HepG2 (cell line): Measurements from ENCODE around the gene MED15. TPM values are rescaled to one million over a fixed set of nuclear protein-coding genes. Genes with fewer than 3 reads are reported as not detected.

Source experiments
- ATAC-seq: fragments of 200-7000 bp; cut with Tn5 transposase; 3 replicates; pipeline ENCODE4 v1.9.1; 2020; ENCODE audit warnings: mild to moderate bottlenecking, moderate library complexity
- BruUV-seq: library from RNA; stranded (reverse); fragments of 400-500 nt; replicated peaks from 2 replicates; lab custom pipeline; 2021; lab: Mats Ljungman, UMichigan
- CTCF ChIA-PET: fragments of 300-600 bp; formaldehyde crosslinking; extraction: SDS; loops from one replicate; lab custom pipeline; 2021; ENCODE audit warnings: low total read pairs, inconsistent platforms, low intra/inter-chr PET ratio; lab: Yijun Ruan, JAX
- POLR2A ChIA-PET: fragments of 350-600 bp; sonication (Branson Sonifier 250); formaldehyde crosslinking; loops from one replicate; lab custom pipeline; 2020; ENCODE audit warnings: antibody characterized with exemption, inconsistent platforms; lab: Yijun Ruan, JAX
- DNase-seq: peaks from one replicate; pipeline ENCODE4 v3.0.0-alpha.2; 2015; ENCODE audit warnings: low spot score
- FAIRE-seq: peaks from 3 replicates; lab custom pipeline; 2011; peaks lifted over from hg19 to GRCh38; lab: Jason Lieb, UNC
- H2AFZ ChIP-seq: one replicate; pipeline ENCODE4 v1.6.1; 2011; ENCODE audit warnings: low read length, inconsistent platforms
- H3K27ac ChIP-seq: fragments of 300-600 bp; 3 replicates; pipeline ENCODE4 v1.8.0; 2011; ENCODE audit warnings: mixed run types, mild to moderate bottlenecking, mixed read lengths, low read length, inconsistent platforms; ENCODE audit not compliant: insufficient read depth; ENCODE audit errors: extremely low read length
- H3K27me3 ChIP-seq, 2 experiments: fragments of 200-600 bp in 1 of 2; 2 replicates in 1 of 2; 3 replicates in 1 of 2; pipeline versions ENCODE4 v1.6.0 to v1.8.0; 2011; ENCODE audit warnings: low read length in 2 of 2, mild to moderate bottlenecking in 2 of 2, moderate library complexity in 2 of 2, inconsistent platforms in 1 of 2; ENCODE audit not compliant: insufficient read depth in 2 of 2, control insufficient read depth in 1 of 2
- H3K36me3 ChIP-seq, 2 experiments: fragments of 200-600 bp in 1 of 2; replicated peaks in 1 of 2; 2 replicates in 1 of 2; 3 replicates in 1 of 2; pipeline versions ENCODE4 v1.5.1 to v1.8.0; 2011; ENCODE audit warnings: low read length in 2 of 2, inconsistent platforms in 1 of 2; ENCODE audit not compliant: insufficient read depth in 2 of 2, control insufficient read depth in 1 of 2
- H3K4me1 ChIP-seq: 2 replicates; pipeline ENCODE4 v1.5.1; 2012; ENCODE audit warnings: low read length, inconsistent platforms; ENCODE audit not compliant: insufficient read depth
- H3K4me2 ChIP-seq: 2 replicates; pipeline ENCODE4 v1.6.0; 2011; ENCODE audit warnings: low read depth, low read length, inconsistent platforms
- H3K4me3 ChIP-seq, 3 experiments: fragments of 200-600 bp in 1 of 3; sonication (generic), shearing (Covaris generic) in 1 of 3; replicated peaks in 1 of 3; 2 replicates each; pipeline ENCODE4 v1.5.1; 2011 to 2016; ENCODE audit warnings: low read length in 3 of 3, inconsistent platforms in 2 of 3, low read depth in 2 of 3, mild to moderate bottlenecking in 2 of 3, control low read depth in 1 of 3, mixed read lengths in 1 of 3; ENCODE audit not compliant: insufficient read depth in 1 of 3
- H3K79me2 ChIP-seq: one replicate; pipeline ENCODE4 v1.6.1; 2011; ENCODE audit warnings: low read length, inconsistent platforms; ENCODE audit not compliant: insufficient read depth
- H3K9ac ChIP-seq: 2 replicates; pipeline ENCODE4 v1.6.0; 2011; ENCODE audit warnings: mild to moderate bottlenecking, low read depth, low read length, inconsistent platforms; ENCODE audit not compliant: insufficient read depth
- H3K9me3 ChIP-seq: 2 replicates; pipeline ENCODE4 v1.5.1; 2012; ENCODE audit warnings: mild to moderate bottlenecking, low read length
- H4K20me1 ChIP-seq: 2 replicates; pipeline ENCODE4 v1.6.0; 2011; ENCODE audit warnings: inconsistent platforms, mild to moderate bottlenecking, low read length, moderate library complexity; ENCODE audit not compliant: insufficient read depth
- DPF2 ChIP-seq: sonication (generic); formaldehyde crosslinking; IDR thresholded peaks from 2 replicates; pipeline ENCODE4 v1.4.0; 2020; ENCODE audit warnings: mild to moderate bottlenecking, low read depth, missing genetic modification reagents, borderline replicate concordance
- GLMP ChIP-seq: sonication (generic); formaldehyde crosslinking; IDR thresholded peaks from 2 replicates; pipeline ENCODE4 v1.9.0; 2021; ENCODE audit warnings: missing genetic modification reagents, mild to moderate bottlenecking, borderline replicate concordance
- KIAA2018 ChIP-seq: sonication (generic); formaldehyde crosslinking; IDR thresholded peaks from 2 replicates; pipeline ENCODE4 v1.5.0; 2020; ENCODE audit warnings: mild to moderate bottlenecking, missing genetic modification reagents, borderline replicate concordance
- TEAD3 ChIP-seq: optimal IDR thresholded peaks from 2 replicates; pipeline ENCODE3; 2016; ENCODE audit warnings: borderline replicate concordance
- ZBTB20 ChIP-seq: sonication (generic); formaldehyde crosslinking; IDR thresholded peaks from 2 replicates; pipeline ENCODE4 v1.8.1; 2023; ENCODE audit warnings: missing genetic modification reagents, low read depth, mild to moderate bottlenecking, borderline replicate concordance
- ZKSCAN8 ChIP-seq: IDR thresholded peaks from 2 replicates; pipeline ENCODE4 v1.6.1; 2016; ENCODE audit warnings: borderline replicate concordance, missing genetic modification reagents, missing compliant biosample characterization
- WGBS: methylation state at CpG from one replicate; pipeline ENCODE4 v1.1.6; 2017; ENCODE audit warnings: low lambda C conversion rate; 5-methylcytosine and 5-hydroxymethylcytosine counted together
- in situ Hi-C: cut with HindIII; loops from 2 replicates; pipeline ENCODE4 v1.10.0; 2017; ENCODE audit warnings: low pct_unique_long_range_greater_than_20kb; ENCODE audit not compliant: extremely low pct_ligation_motif_present
- intact Hi-C: fragments of 100-400 bp; cut with micrococcal nuclease; formaldehyde crosslinking; loops from one replicate; pipeline ENCODE4 v1.10.0; 2022; ENCODE audit not compliant: unreplicated experiment
- polyA plus RNA-seq, 8 experiments: library from polyadenylated mRNA; depleted of rRNA in 3 of 8; stranded (reverse) in 7 of 8; unstranded in 1 of 8; fragments of >200 nt; fragmentation: Illumina TruSeq in 4 of 8; extraction: Trizol in 4 of 8; gene quantifications; 2 replicates each; pipeline versions ENCODE4 v1.2.1 to v1.2.3, GENCODE V29; 2011 to 2016; ENCODE audit warnings: low read depth in 4 of 8, missing spikeins in 1 of 8, mixed read lengths in 1 of 8; ENCODE audit not compliant: insufficient read depth in 1 of 8
- total RNA-seq, 5 experiments: library from RNA; depleted of rRNA; stranded (reverse); fragments of >200 nt; fragmentation: Illumina TruSeq; extraction: Trizol; gene quantifications; 2 replicates each; pipeline ENCODE4 v1.2.3, GENCODE V29; 2016; ENCODE audit warnings: low read depth in 1 of 5
- TF ChIP-seq, protein P1 (sequence below): IDR thresholded peaks from 2 replicates; pipeline ENCODE4 v1.6.1; 2016; ENCODE audit warnings: control low read depth

Gene MED15
- total and polyA plus RNA-seq, 2 of the 13 experiments (the other 11 are each of a cell fraction or from before 2014, with no cell fraction given) = 14.3 to 27.0 TPM

DNA sequence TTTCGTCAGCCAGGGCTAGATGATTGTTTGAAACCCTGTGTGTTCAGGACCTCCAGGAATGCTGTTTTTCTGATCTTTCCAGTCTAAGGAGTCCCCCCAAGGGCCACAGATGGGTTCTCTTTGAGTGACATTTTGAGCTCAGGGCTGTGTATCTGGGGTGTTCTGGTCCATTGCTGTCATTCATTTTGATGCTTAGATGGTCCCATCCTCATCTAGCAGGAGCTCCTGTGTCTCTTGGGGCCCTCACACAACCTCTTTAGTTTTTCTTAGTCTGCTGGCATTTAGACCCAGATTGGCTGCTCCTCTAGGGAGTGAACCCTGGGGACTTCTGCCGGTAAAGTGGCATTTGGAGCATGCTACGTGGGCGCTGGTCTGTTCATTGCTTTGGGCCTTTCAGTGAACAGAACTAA lies 39.1 kb downstream of the MED15 start:
- no peak for TF ChIP-seq GLMP (CRISPR knock-in tag)
- TF ChIP-seq, protein P1, sequence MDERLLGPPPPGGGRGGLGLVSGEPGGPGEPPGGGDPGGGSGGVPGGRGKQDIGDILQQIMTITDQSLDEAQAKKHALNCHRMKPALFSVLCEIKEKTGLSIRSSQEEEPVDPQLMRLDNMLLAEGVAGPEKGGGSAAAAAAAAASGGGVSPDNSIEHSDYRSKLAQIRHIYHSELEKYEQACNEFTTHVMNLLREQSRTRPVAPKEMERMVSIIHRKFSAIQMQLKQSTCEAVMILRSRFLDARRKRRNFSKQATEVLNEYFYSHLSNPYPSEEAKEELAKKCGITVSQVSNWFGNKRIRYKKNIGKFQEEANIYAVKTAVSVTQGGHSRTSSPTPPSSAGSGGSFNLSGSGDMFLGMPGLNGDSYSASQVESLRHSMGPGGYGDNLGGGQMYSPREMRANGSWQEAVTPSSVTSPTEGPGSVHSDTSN (CRISPR knock-in tag) = no peak
- no TSS peak for BruUV-seq
- no peaks in the 10 kb centered on the region for H3K9me3 ChIP-seq
- WGBS = 96% methylated on average over 4 of the region's 4 CpGs
- ATAC-seq (no peak), DNase-seq (no peak), FAIRE-seq (no peak)
- no peak overlapping the region for H3K4me3 ChIP-seq
- peaks cover 36% of the 10 kb centered on the region for H3K79me2 ChIP-seq
- intact Hi-C loops (no loop called here), in situ Hi-C loops (no loop called here)
- H2AFZ ChIP-seq = no peak overlapping the region
- no peak overlapping the region for H3K27ac ChIP-seq
- H3K4me2 ChIP-seq = no peak overlapping the region
- peaks cover 10% of the 10 kb centered on the region; the same call in 1 of the 2 replicates for H4K20me1 ChIP-seq
- H3K4me1 ChIP-seq = peaks cover 11% of the 10 kb centered on the region
- ChIA-PET POLR2A (no interaction called here), CTCF (interaction anchor here (1.5 kb wide), 1 partner anchor 18 kb away, joined by 4 read pairs; no protein-coding TSS in a partner anchor)
- no peaks in the 10 kb centered on the region for H3K27me3 ChIP-seq
- H3K36me3 ChIP-seq = peaks cover 10 to 50% of the 10 kb centered on the region in 2 experiments
- no peak overlapping the region for H3K9ac ChIP-seq

DNA sequence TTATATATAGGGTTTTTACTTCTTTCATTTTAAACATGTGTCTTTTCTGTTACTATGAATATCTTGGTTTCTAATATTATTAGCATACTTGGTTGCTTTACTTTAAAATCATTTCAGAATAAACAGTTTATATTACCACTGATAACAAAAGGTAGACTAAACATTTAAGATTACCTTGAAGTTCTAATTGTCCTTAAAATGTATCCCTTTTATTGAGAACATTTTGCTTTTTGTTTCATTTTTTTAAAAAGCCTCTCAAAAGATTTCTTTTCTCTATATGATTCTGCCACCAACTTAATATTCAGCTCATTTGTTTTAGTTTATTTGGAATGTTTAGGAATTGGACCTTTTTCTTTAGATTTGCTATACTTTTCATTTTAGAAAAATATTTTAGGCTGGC lies 39.6 kb downstream of the MED15 start:
- H2AFZ ChIP-seq = no peak overlapping the region
- BruUV-seq = no TSS peak
- no peaks in the 10 kb centered on the region for H3K9me3 ChIP-seq
- H3K79me2 ChIP-seq = peaks cover 36% of the 10 kb centered on the region
- H4K20me1 ChIP-seq = peaks cover 10% of the 10 kb centered on the region; the same call in 1 of the 2 replicates
- DNase-seq = no peak
- CTCF ChIA-PET = interaction anchor here (1.5 kb wide), 1 partner anchor 17 kb away, joined by 4 read pairs; no protein-coding TSS in a partner anchor
- no peak for FAIRE-seq
- ATAC-seq = no peak
- peaks cover 10 to 54% of the 10 kb centered on the region in 2 experiments for H3K36me3 ChIP-seq
- in situ Hi-C loops = no loop called here
- H3K9ac ChIP-seq = no peak overlapping the region
- no peak overlapping the region for H3K27ac ChIP-seq
- peaks cover 16% of the 10 kb centered on the region for H3K4me1 ChIP-seq
- no peak overlapping the region for H3K4me3 ChIP-seq
- intact Hi-C loops = no loop called here
- no peaks in the 10 kb centered on the region for H3K27me3 ChIP-seq
- POLR2A ChIA-PET = no interaction called here
- H3K4me2 ChIP-seq = no peak overlapping the region
- no peak for TF ChIP-seq KIAA2018
- TF ChIP-seq ZKSCAN8 (CRISPR knock-in tag) = no peak
- TF ChIP-seq TEAD3 = no peak
- TF ChIP-seq ZBTB20 (CRISPR knock-in tag) = no peak
- no peak for TF ChIP-seq DPF2 (CRISPR knock-in tag)
